Neural crest cell (in vitro differentiated cells): ENCODE data around the gene MYO1B. TPM values are rescaled to one million over a fixed set of nuclear protein-coding genes. Genes with fewer than 3 reads are reported as not detected.

Experiments
- DNase-seq: peaks from one replicate; pipeline ENCODE4 v3.0.0; 2021; ENCODE audit warnings: low read depth, mixed read lengths, low spot score
- H3K27ac Mint-ChIP-seq: one replicate; pipeline ENCODE4 v1.8.0; 2021; ENCODE audit warnings: mild to moderate bottlenecking, mixed read lengths; ENCODE audit not compliant: unreplicated experiment
- H3K27me3 Mint-ChIP-seq: 2 replicates; pipeline ENCODE4 v1.8.0; 2021; ENCODE audit warnings: low read depth, mild to moderate bottlenecking, mixed read lengths
- H3K36me3 Mint-ChIP-seq: 2 replicates; pipeline ENCODE4 v1.8.0; 2021; ENCODE audit warnings: low read depth, mild to moderate bottlenecking, mixed read lengths
- H3K4me1 Mint-ChIP-seq: 2 replicates; pipeline ENCODE4 v1.8.0; 2021; ENCODE audit warnings: mixed read lengths
- H3K4me3 Mint-ChIP-seq: one replicate; pipeline ENCODE4 v1.8.0; 2021; ENCODE audit warnings: mild to moderate bottlenecking, mixed read lengths
- H3K9me3 Mint-ChIP-seq: 2 replicates; pipeline ENCODE4 v1.8.0; 2021; ENCODE audit warnings: mixed read lengths
- total RNA-seq: library from RNA; stranded (reverse); gene quantifications from 2 replicates; pipeline ENCODE4 v1.2.1, GENCODE V29; 2021
- TF ChIP-seq, protein P1 (sequence below): fragments of 200-600 bp; sonication (generic); conservative IDR thresholded peaks from 2 replicates; pipeline ENCODE4 v1.5.0; 2021; ENCODE audit warnings: antibody characterized with exemption, mild to moderate bottlenecking

MYO1B gene
- total RNA-seq, 1 donor from 2014 or later, result 116 TPM

DNA sequence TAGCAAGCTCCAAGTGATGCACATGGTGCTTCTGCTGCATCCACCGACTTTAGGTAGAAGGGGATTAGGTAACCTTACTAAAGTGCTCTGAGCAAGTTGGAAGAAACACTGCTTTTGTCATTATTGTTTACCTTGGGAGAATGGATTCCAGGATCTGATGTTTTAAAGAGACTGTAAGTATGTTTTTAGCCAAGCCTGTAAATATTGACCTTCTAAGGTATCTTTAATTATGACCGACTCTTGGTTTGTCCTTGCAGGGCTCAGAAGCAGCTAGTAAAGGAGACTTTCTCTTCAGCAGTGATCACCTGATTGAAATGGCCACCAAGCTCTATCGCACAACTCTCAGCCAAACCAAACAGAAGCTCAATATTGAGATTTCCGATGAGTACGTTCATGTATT is 170.7 kb downstream of the MYO1B start:
- H3K27me3 Mint-ChIP-seq, result no peaks in the 10 kb centered on the region
- H3K36me3 Mint-ChIP-seq, result peaks cover 32% of the 10 kb centered on the region
- no peaks in the 10 kb centered on the region for H3K4me1 Mint-ChIP-seq
- no peaks in the 10 kb centered on the region for H3K9me3 Mint-ChIP-seq
- TF ChIP-seq, protein P1, sequence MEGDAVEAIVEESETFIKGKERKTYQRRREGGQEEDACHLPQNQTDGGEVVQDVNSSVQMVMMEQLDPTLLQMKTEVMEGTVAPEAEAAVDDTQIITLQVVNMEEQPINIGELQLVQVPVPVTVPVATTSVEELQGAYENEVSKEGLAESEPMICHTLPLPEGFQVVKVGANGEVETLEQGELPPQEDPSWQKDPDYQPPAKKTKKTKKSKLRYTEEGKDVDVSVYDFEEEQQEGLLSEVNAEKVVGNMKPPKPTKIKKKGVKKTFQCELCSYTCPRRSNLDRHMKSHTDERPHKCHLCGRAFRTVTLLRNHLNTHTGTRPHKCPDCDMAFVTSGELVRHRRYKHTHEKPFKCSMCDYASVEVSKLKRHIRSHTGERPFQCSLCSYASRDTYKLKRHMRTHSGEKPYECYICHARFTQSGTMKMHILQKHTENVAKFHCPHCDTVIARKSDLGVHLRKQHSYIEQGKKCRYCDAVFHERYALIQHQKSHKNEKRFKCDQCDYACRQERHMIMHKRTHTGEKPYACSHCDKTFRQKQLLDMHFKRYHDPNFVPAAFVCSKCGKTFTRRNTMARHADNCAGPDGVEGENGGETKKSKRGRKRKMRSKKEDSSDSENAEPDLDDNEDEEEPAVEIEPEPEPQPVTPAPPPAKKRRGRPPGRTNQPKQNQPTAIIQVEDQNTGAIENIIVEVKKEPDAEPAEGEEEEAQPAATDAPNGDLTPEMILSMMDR, result no peak
- H3K27ac Mint-ChIP-seq, result no peak overlapping the region
- DNase-seq, result no peak
- no peak overlapping the region for H3K4me3 Mint-ChIP-seq

DNA sequence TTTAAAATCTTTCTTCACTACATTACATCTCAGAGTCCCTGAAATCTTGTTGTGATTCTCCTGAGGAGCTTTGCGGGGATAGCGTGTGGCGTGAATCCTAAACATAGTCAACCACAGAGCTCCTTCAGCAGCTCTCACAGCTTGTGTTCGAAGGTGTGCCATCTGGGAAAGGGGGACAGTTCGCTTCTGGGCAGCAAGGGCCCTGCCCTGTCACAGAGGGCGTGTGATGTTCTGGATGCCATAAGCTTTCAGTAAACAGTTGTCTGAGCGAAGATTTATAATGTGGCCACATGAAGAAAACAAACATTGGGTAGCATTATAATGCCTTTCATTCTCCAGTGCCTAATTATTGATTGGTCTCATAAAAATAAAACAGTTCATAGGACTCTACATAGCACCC is 172.5 kb downstream of the MYO1B start:
- TF ChIP-seq, protein P1, result no peak
- Mint-ChIP-seq H3K9me3 (no peaks in the 10 kb centered on the region), H3K4me1 (no peaks in the 10 kb centered on the region), H3K36me3 (peaks cover 27% of the 10 kb centered on the region), H3K27me3 (no peaks in the 10 kb centered on the region), H3K4me3 (no peak overlapping the region), H3K27ac (no peak overlapping the region)
- DNase-seq, result no peak

DNA sequence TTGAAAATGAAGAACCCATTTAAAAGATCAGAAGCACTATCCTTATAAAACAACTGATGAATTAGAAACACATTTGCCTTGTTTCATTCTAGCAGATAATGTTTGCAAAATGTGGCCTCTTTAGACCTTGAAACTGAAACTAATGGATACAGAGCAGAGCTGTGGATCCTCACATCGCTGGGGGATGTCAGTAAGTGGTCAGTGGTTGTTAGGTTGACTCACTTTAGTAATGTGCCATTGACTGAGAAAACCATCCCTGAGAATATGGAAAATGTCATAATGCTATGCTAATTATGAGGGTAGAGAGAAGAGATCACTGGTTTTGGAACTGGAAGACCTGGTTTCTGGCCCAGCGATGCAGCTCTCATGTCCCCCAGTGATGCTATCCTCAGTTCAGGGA is 176.7 kb downstream of the MYO1B start:
- Mint-ChIP-seq H3K9me3 (peaks cover 2% of the 10 kb centered on the region), H3K4me3 (no peak overlapping the region), H3K4me1 (no peaks in the 10 kb centered on the region), H3K36me3 (peaks cover 28% of the 10 kb centered on the region), H3K27me3 (no peaks in the 10 kb centered on the region), H3K27ac (no peak overlapping the region)
- TF ChIP-seq, protein P1, result no peak
- no peak for DNase-seq

DNA sequence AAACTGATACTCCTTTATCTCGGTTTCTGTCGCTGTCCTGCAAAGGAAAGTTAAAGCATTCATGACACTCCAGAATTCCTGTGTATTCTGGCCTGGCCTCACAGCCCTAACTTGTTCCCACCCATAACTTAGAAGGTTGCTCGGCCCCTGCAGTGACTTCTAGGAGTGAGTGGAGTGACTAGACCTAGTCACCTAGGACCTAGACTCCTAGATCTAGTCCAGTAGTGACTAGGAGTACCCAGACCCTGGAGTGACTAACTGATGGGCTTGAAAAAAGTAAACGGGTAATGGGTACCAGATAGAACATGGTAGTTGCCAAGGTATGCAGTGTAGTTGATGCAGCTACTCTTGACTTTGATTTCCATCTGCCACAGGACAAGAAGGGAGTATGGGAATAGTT is 181.8 kb downstream of the MYO1B start:
- Mint-ChIP-seq H3K36me3 (peaks cover 21% of the 10 kb centered on the region), H3K27ac (no peak overlapping the region), H3K4me1 (no peaks in the 10 kb centered on the region)

DNA sequence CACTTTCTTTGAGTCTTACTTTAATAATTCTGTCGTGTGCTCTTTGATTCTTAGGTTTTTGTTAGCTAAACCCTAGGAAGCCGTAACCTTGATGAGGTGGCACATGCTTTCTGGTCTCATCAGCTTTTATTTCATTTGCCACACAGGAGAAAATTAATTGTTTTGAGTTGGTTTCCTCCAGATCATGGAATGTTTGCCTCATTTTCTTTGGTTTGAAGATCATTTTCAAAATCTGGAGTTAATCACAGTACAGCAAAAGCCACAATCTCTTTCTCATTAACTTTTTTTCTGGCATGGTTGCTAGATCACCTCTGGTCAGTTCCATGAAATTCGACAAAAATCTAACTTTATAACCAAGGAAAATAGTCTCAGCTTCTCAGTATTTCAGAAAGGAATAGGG is 182.9 kb downstream of the MYO1B start:
- no peak overlapping the region for H3K27ac Mint-ChIP-seq
- TF ChIP-seq, protein P1, result no peak
- no peaks in the 10 kb centered on the region for H3K27me3 Mint-ChIP-seq
- H3K9me3 Mint-ChIP-seq, result peaks cover 2% of the 10 kb centered on the region
- H3K36me3 Mint-ChIP-seq, result peaks cover 19% of the 10 kb centered on the region
- no peak for DNase-seq
- H3K4me1 Mint-ChIP-seq, result no peaks in the 10 kb centered on the region
- H3K4me3 Mint-ChIP-seq, result no peak overlapping the region

More for the DNA sequence above, 181.8 kb downstream of the MYO1B start:
- TF ChIP-seq, protein P1, result no peak
- no peak overlapping the region for H3K4me3 Mint-ChIP-seq
- no peaks in the 10 kb centered on the region for H3K27me3 Mint-ChIP-seq
- H3K9me3 Mint-ChIP-seq, result peaks cover 2% of the 10 kb centered on the region
- DNase-seq, result no peak

DNA sequence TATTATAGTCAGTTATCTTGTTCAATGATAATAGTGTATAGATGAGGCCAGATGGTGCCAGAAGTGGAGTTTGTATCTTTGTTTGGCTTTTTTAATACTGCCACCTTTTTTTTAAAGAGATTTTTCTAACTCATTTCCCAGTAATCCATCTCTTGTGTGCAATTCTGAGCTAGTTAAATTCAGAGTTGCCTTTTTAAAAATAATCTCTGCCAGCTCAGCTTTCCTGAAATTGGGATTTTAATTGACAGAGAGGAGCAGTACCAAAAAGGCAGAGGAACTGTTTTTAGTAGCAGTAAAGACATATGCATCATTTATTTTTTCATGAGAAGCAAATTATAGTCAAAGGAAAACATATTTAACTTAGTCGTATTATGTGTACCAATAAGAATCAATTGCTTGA is 185.3 kb downstream of the MYO1B start:
- TF ChIP-seq, protein P1, result no peak
- Mint-ChIP-seq H3K9me3 (peaks cover 8% of the 10 kb centered on the region), H3K36me3 (peaks cover 12% of the 10 kb centered on the region), H3K4me3 (no peak overlapping the region), H3K27me3 (no peaks in the 10 kb centered on the region), H3K4me1 (no peaks in the 10 kb centered on the region), H3K27ac (no peak overlapping the region)
- DNase-seq, result no peak
